T47D (cell line): ENCODE results near the gene YTHDF2.
"Not testable (repeated sequence)": the region's sequence is repeated elsewhere in the genome, so short reads cannot be mapped to it uniquely, and the experiment has no call there.

ENCODE experiments used
- DNase-seq, 2 experiments: peaks; one replicate each; pipeline versions ENCODE4 v3.0.0 to v3.0.0-alpha.2; 2011 to 2012; ENCODE audit warnings: low read depth in 1 of 2, low spot score in 1 of 2
- JUND ChIP-seq: IDR thresholded peaks from 2 replicates; pipeline ENCODE4 v1.6.1; 2012; ENCODE audit warnings: low read depth
- in situ Hi-C: cut with HindIII; loops from 2 replicates; pipeline ENCODE4 v1.10.0; 2016; ENCODE audit warnings: low sequenced_read_pairs, low pct_unique_long_range_greater_than_20kb

YTHDF2 gene

GRCh38 chr1:28744184-28744583 is 7.4 kb downstream of the YTHDF2 start:
- DNase-seq, result no peak
- TF ChIP-seq JUND, result no peak
- in situ Hi-C loops, result no loop called here

- in situ Hi-C loops, result no loop called here
- no peak for DNase-seq
- no peak for TF ChIP-seq JUND
These were observed 9.0 kb downstream of the YTHDF2 start for GRCh38 chr1:28745653-28746173.

- in situ Hi-C loops, result no loop called here
- no peak for TF ChIP-seq JUND
- no peak for DNase-seq
These were observed 13.6 kb downstream of the YTHDF2 start for GRCh38 chr1:28750330-28750729.

- DNase-seq, in situ Hi-C loops: not testable (repeated sequence)
These were observed 14.1 kb downstream of the YTHDF2 start for GRCh38 chr1:28750771-28751294.

- in situ Hi-C loops, result no loop called here
- no peak for DNase-seq
- no peak for TF ChIP-seq JUND
These were observed 14.7 kb downstream of the YTHDF2 start for GRCh38 chr1:28751315-28752060.

GRCh38 chr1:28755701-28756100 is 19.0 kb downstream of the YTHDF2 start:
- TF ChIP-seq JUND, result no peak
- in situ Hi-C loops, result no loop called here
- DNase-seq, result no peak

- DNase-seq, result peak in 1 of 2 experiments; percentile 19
- no peak for TF ChIP-seq JUND
- in situ Hi-C loops, result no loop called here
These were observed 20.1 kb downstream of the YTHDF2 start for GRCh38 chr1:28756846-28757245.

- no peak for TF ChIP-seq JUND
- in situ Hi-C loops, result no loop called here
- no peak for DNase-seq
These were observed 21.7 kb downstream of the YTHDF2 start for GRCh38 chr1:28758420-28758819.

GRCh38 chr1:28759257-28759656 is 22.5 kb downstream of the YTHDF2 start:
- in situ Hi-C loops, result no loop called here
- DNase-seq, result no peak
- TF ChIP-seq JUND, result no peak

GRCh38 chr1:28761189-28761588 is 24.4 kb downstream of the YTHDF2 start:
- TF ChIP-seq JUND, result no peak
- no peak for DNase-seq
- in situ Hi-C loops, result no loop called here

- in situ Hi-C loops, result no loop called here
- no peak for TF ChIP-seq JUND
- DNase-seq, result no peak
These were observed 29.9 kb downstream of the YTHDF2 start for GRCh38 chr1:28766532-28767183.

GRCh38 chr1:28770601-28771165 is 33.9 kb downstream of the YTHDF2 start:
- no peak for TF ChIP-seq JUND
- no peak for DNase-seq
- in situ Hi-C loops, result no loop called here

- in situ Hi-C loops, DNase-seq: not testable (repeated sequence)
These were observed 35.2 kb downstream of the YTHDF2 start for GRCh38 chr1:28771921-28772320.
